Activated naive CD8-positive, alpha-beta T cell treated with anti-CD3 and anti-CD28 coated beads for 36 hours (primary cell): ENCODE measurements around the gene LRP5. TPM values are rescaled to one million over a fixed set of nuclear protein-coding genes. Genes with fewer than 3 reads are reported as not detected.

Experiments used
- DNase-seq: peaks from one replicate; pipeline ENCODE4 v3.0.0; 2021
- H3K27ac Mint-ChIP-seq: one replicate; pipeline ENCODE4 v1.8.0; 2022; ENCODE audit warnings: mild to moderate bottlenecking, moderate library complexity, mixed read lengths
- H3K27me3 Mint-ChIP-seq: one replicate; pipeline ENCODE4 v1.8.0; 2022; ENCODE audit warnings: mild to moderate bottlenecking, mixed read lengths
- H3K36me3 Mint-ChIP-seq: one replicate; pipeline ENCODE4 v1.8.0; 2021; ENCODE audit warnings: mild to moderate bottlenecking, mixed read lengths
- H3K4me1 Mint-ChIP-seq: one replicate; pipeline ENCODE4 v1.8.0; 2021; ENCODE audit warnings: mixed read lengths
- H3K4me3 Mint-ChIP-seq: one replicate; pipeline ENCODE4 v1.8.0; 2022; ENCODE audit warnings: mild to moderate bottlenecking, moderate library complexity, mixed read lengths
- H3K9me3 Mint-ChIP-seq: one replicate; pipeline ENCODE4 v1.8.0; 2022; ENCODE audit warnings: mixed read lengths
- total RNA-seq, 2 experiments: library from RNA; stranded (reverse); gene quantifications; one replicate each; pipeline ENCODE4 v1.2.3, GENCODE V29; 2021

Gene LRP5
- total RNA-seq, 2 experiments from 2014 or later, result 12.7 to 15.4 TPM

- Mint-ChIP-seq H3K27me3 (no peaks in the 10 kb centered on the region), H3K9me3 (no peaks in the 10 kb centered on the region), H3K36me3 (peaks cover 2% of the 10 kb centered on the region), H3K4me3 (no peak overlapping the region), H3K4me1 (no peaks in the 10 kb centered on the region), H3K27ac (no peak overlapping the region)
- DNase-seq, result no peak
Observed at GRCh38 chr11:68370211-68371111, 58.1 kb downstream of the LRP5 start.

DNA sequence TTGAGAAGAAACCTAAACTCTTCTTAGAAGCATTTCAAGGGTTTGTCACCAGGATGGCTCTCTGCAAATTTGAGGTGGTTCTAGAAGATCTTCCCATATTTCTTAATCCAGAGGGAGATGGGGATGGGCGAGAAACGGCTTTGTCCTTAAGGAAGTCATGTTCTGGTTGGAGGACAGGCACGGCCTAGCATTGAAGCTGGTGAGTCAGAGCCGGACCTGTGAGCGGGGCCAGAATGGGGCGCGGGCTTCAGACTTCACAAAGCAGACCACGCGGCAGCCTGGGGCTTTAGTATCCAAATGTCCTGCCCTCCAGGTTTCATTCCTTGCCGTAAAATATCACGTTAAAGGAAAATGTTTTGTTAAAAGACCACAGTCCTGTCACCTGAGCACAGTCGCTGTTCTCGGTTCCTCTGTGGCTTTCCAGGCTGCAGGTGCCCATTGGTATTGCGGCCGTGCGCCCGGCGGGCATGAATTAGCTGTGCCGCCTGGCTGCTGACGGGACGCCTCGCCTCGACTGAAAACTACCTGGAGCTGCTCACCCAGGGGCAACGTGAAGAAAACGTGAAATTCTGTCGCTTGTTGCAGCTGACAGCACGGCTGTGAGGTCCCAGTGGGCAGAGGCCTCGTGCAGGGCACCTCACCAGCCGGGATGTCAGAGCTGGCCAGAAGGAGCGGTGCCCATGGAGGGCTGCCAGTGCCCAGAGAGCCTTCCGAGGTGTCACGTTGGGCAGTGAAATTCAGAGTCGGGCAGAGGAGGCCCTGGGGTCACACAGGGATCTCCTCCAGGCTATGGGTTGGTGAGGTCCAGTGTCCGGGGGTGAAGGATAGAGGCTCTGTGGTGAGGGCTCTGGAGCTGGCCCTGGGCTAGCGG lies 59.0 kb downstream of the LRP5 start:
- Mint-ChIP-seq H3K27me3 (no peaks in the 10 kb centered on the region), H3K36me3 (peaks cover 2% of the 10 kb centered on the region), H3K27ac (no peak overlapping the region), H3K4me3 (no peak overlapping the region), H3K4me1 (no peaks in the 10 kb centered on the region), H3K9me3 (no peaks in the 10 kb centered on the region)
- DNase-seq, result no peak

DNA sequence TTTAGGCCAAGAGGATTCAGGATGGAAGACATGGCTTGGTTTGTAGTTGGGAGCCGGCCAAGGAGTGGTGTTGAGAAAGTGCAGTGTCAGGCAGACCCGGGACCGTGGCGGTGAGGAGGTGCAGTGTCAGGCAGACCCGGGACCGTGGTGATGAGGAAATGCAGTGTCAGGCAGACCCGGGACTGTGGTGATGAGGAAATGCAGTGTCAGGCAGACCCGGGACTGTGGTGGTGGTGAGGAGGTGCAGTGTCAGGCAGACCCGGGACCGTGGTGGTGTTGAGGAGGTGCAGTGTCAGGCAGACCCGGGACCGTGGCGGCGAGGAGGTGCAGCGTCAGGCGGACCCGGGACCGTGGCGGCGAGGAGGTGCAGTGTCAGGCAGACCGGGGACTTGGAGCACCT lies 59.7 kb downstream of the LRP5 start:
- no peak overlapping the region for H3K27ac Mint-ChIP-seq
- no peaks in the 10 kb centered on the region for H3K27me3 Mint-ChIP-seq
- no peaks in the 10 kb centered on the region for H3K4me1 Mint-ChIP-seq
- no peaks in the 10 kb centered on the region for H3K9me3 Mint-ChIP-seq
- peaks cover 2% of the 10 kb centered on the region for H3K36me3 Mint-ChIP-seq
- no peak for DNase-seq
- no peak overlapping the region for H3K4me3 Mint-ChIP-seq

DNA sequence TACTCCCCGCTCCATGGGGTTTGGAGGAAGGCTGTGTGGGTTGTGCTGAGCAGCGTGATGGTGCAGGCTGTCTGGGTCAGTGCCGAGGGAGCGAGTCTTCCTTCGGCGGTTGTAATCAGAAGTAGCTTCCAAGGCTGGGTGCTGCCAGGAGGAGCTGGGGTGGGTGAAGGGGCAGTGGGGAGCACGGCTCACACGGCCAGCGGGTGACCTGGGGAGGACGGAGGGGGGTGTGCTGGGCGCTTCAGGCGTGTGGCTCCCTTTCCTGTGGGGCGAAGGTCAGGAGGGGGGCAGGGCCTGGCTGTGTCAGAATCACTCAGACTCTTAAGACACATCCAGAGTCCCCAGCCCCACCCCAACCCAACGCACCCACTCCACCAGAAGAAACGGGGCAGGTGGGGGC lies 60.2 kb downstream of the LRP5 start:
- H3K36me3 Mint-ChIP-seq, result peaks cover 2% of the 10 kb centered on the region
- H3K4me3 Mint-ChIP-seq, result no peak overlapping the region
- no peaks in the 10 kb centered on the region for H3K4me1 Mint-ChIP-seq
- DNase-seq, result no peak
- no peak overlapping the region for H3K27ac Mint-ChIP-seq
- no peaks in the 10 kb centered on the region for H3K9me3 Mint-ChIP-seq
- H3K27me3 Mint-ChIP-seq, result no peaks in the 10 kb centered on the region

- H3K4me1 Mint-ChIP-seq, result no peaks in the 10 kb centered on the region
- no peak overlapping the region for H3K4me3 Mint-ChIP-seq
- no peak overlapping the region for H3K27ac Mint-ChIP-seq
- DNase-seq, result no peak
- H3K9me3 Mint-ChIP-seq, result no peaks in the 10 kb centered on the region
- H3K36me3 Mint-ChIP-seq, result peaks cover 2% of the 10 kb centered on the region
- H3K27me3 Mint-ChIP-seq, result no peaks in the 10 kb centered on the region
Observed at GRCh38 chr11:68373189-68373814, 60.9 kb downstream of the LRP5 start.

DNA sequence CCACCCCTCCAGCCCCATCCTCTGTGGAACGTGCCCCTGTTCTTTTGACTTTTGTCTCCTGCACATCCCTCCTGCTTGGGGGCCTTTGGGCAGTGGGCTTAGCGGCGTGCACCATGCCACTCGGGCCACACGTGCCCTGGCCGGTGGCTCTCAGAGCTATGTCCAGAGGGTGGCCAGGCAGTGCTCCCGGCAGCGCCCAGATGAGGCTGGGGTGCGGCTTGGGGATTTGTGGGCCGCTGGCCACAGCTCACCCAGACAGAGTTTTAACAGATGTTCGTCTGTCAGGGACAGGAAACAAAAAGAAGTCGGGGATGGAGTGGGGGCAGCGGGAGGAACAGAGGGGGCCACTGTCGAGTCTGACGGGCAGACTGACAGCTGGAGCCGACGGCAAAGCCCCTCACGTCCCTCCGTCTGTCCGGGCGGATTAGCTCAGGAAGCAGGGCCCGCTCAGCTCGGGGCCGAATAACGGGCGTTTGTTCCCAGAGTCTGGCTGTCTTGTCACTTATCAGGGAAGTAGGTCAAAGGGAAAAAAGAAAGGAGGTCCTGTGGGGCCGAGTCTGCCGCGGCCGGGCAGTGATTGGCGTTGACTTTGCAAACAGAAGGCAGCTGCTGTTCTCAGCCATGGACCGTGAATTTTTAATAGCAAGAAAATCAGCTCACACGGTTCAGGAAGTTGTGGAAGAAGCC lies 61.6 kb downstream of the LRP5 start:
- H3K4me1 Mint-ChIP-seq, result no peaks in the 10 kb centered on the region
- H3K9me3 Mint-ChIP-seq, result no peaks in the 10 kb centered on the region
- no peak overlapping the region for H3K4me3 Mint-ChIP-seq
- H3K27me3 Mint-ChIP-seq, result no peaks in the 10 kb centered on the region
- no peak overlapping the region for H3K27ac Mint-ChIP-seq
- no peak for DNase-seq
- H3K36me3 Mint-ChIP-seq, result peaks cover 2% of the 10 kb centered on the region

GRCh38 chr11:68374531-68374930 lies 62.1 kb downstream of the LRP5 start:
- no peak overlapping the region for H3K4me3 Mint-ChIP-seq
- no peaks in the 10 kb centered on the region for H3K27me3 Mint-ChIP-seq
- no peak overlapping the region for H3K27ac Mint-ChIP-seq
- H3K36me3 Mint-ChIP-seq, result peaks cover 2% of the 10 kb centered on the region
- no peak for DNase-seq
- no peaks in the 10 kb centered on the region for H3K4me1 Mint-ChIP-seq
- H3K9me3 Mint-ChIP-seq, result no peaks in the 10 kb centered on the region

GRCh38 chr11:68375337-68375736 lies 62.9 kb downstream of the LRP5 start:
- Mint-ChIP-seq H3K27ac (no peak overlapping the region), H3K27me3 (no peaks in the 10 kb centered on the region), H3K4me3 (no peak overlapping the region), H3K4me1 (peaks cover 7% of the 10 kb centered on the region), H3K36me3 (peaks cover 2% of the 10 kb centered on the region), H3K9me3 (no peaks in the 10 kb centered on the region)
- DNase-seq, result no peak

DNA sequence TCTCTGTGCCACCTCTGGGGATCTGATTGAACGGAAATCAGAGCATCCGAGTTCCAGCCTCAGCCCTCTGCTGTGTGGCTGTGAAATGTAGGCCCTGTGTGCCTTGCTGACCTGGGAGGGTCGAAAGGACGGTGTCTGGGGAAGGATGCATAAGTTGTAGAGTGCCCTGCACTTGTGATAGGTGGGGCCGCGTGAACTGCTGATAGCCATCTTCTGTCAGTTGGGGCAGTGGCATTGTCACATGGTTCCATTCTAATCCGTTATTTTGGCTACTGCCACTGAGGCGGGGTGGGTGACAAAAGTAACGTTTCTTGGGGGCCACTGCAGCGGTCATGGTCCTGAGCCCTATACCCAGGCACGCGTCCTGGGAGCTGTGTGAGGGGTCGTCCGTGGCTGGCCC lies 63.4 kb downstream of the LRP5 start:
- Mint-ChIP-seq H3K9me3 (no peaks in the 10 kb centered on the region), H3K36me3 (peaks cover 2% of the 10 kb centered on the region), H3K4me1 (peaks cover 12% of the 10 kb centered on the region), H3K4me3 (no peak overlapping the region), H3K27ac (no peak overlapping the region), H3K27me3 (no peaks in the 10 kb centered on the region)
- DNase-seq, result no peak

GRCh38 chr11:68377389-68377795 lies 65.0 kb downstream of the LRP5 start:
- Mint-ChIP-seq H3K27me3 (no peaks in the 10 kb centered on the region), H3K4me3 (no peak overlapping the region), H3K4me1 (peaks cover 16% of the 10 kb centered on the region), H3K36me3 (no peaks in the 10 kb centered on the region), H3K9me3 (no peaks in the 10 kb centered on the region), H3K27ac (no peak overlapping the region)
- no peak for DNase-seq

DNA sequence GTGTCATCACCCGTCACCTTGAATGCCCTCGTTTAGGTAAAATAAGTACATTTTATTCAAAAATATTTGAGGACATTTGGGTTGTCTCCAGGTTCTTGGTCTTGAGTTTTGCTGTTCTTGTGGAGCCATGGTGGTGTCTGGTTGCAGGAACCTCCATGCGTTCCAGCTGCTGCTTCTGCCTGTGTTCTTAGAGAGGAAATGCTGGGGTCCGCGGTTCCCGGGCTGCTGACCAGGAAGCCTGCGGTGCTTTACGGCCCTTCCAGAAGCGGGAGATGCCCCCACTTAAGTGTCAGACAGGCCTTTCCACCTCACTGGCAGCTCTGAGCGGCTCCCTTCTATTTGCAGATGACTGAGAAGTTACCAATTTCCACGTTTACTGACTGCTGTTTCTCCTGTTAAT lies 66.8 kb downstream of the LRP5 start:
- no peaks in the 10 kb centered on the region for H3K36me3 Mint-ChIP-seq
- no peaks in the 10 kb centered on the region for H3K9me3 Mint-ChIP-seq
- DNase-seq, result no peak
- H3K27ac Mint-ChIP-seq, result no peak overlapping the region
- no peaks in the 10 kb centered on the region for H3K27me3 Mint-ChIP-seq
- H3K4me3 Mint-ChIP-seq, result no peak overlapping the region
- peaks cover 17% of the 10 kb centered on the region for H3K4me1 Mint-ChIP-seq

DNA sequence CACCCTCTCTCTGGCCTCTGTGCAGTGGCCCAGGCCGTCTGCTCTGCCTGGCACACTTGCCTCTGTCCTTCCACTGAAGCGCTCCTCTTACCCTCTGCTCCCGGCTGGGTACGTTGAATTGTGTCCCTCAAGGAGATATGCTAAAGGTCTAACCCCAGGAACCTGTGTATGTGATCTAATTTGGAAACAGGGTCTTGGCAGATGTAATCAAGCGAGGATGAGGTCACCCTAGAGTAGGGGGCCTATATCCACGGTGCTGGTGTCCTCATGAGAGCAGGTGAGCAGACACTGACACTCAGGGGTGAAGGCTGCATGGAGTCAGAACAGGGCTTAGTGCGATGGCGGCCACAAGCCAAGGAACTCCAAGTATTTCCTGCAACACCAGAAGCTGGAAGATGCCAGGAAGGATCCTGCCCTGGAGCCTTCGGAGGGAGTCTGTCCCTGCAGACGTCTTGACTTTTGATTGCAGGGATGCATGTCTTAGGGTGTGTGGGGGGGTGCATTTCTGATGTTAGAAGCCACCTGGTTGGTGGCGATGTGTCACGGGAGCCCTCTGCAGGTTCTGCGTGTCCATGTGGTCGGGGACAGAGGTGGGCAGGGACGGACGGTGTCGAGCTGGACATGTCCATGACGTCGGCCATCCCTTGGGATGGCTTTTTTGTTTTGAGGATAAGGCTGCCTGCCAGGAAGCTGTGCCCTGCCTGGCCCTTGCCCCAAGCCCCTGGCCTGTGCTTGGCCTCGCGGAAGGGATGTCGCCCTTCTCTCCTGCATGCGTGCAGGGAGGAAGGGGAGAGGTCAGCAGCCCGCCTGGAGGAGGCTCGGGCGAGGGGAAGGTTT lies 68.6 kb downstream of the LRP5 start:
- no peak overlapping the region for H3K4me3 Mint-ChIP-seq
- H3K27ac Mint-ChIP-seq, result peak overlapping the region; percentile 31
- peaks cover 17% of the 10 kb centered on the region for H3K4me1 Mint-ChIP-seq
- DNase-seq, result no peak
- H3K27me3 Mint-ChIP-seq, result no peaks in the 10 kb centered on the region
- no peaks in the 10 kb centered on the region for H3K36me3 Mint-ChIP-seq
- H3K9me3 Mint-ChIP-seq, result no peaks in the 10 kb centered on the region

DNA sequence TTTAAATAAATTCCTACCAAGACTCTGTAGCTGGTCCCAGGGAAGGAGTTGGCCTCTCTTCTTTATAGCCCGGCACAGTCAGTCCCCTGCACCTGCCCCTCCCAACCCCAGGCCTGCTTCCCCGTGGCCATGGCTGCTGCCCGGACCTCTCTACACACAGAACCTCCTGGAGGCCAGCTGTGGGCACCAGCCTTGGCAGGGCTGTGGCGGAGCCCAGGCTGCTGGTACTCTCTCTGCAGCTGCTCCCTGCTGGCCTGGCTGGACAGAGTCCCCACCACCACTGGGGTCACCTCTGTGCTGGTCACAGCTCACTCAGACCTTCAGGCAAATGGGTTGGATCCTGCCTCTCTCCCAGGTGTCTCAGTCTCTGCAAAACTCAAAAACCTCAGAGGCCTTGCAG lies 69.3 kb downstream of the LRP5 start:
- DNase-seq, result no peak
- Mint-ChIP-seq H3K4me1 (peaks cover 17% of the 10 kb centered on the region), H3K27me3 (no peaks in the 10 kb centered on the region), H3K4me3 (no peak overlapping the region), H3K9me3 (no peaks in the 10 kb centered on the region), H3K27ac (no peak overlapping the region), H3K36me3 (no peaks in the 10 kb centered on the region)

DNA sequence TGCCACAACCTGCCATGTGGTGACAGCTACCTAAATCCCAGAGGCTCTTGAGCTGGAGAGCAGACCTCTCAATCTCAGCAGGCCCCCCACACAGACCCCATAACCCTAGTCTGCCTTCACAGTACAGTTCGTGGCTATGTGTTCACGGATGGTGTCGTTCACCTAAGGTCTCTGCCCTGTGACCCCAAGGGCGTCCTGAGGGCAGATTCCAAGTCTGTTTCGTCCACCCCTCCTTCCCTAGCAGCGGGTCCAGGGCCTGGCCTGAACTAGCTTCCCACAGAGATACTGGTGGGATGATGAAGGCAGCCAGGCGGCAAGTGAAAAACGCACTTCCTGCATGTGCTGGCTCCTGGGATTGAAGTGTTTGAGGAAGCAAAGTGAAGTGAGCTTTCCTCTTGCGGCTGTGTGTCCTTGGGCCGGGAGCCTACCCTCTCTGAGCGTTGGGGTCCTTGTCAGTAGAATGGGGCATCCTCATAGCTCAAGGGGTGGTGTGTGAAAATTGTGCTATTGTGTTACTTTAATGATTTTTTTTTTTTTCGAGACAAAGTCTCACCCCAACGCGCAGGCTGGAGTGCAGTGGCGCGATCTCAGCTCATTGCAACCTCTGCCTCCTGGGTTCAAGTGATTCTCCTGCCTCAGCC lies 70.1 kb downstream of the LRP5 start:
- H3K4me1 Mint-ChIP-seq, result peaks cover 17% of the 10 kb centered on the region
- H3K36me3 Mint-ChIP-seq, result no peaks in the 10 kb centered on the region
- no peak overlapping the region for H3K27ac Mint-ChIP-seq
- no peaks in the 10 kb centered on the region for H3K27me3 Mint-ChIP-seq
- no peak for DNase-seq
- no peak overlapping the region for H3K4me3 Mint-ChIP-seq
- H3K9me3 Mint-ChIP-seq, result no peaks in the 10 kb centered on the region
